WTC11 (cell line): ENCODE results near the gene RHOBTB3. TPM values are rescaled to one million over a fixed set of nuclear protein-coding genes. Genes with fewer than 3 reads are reported as not detected.

Experiments used
- ATAC-seq: fragments of 200-7000 bp; cut with Tn5 transposase; 2 replicates; pipeline ENCODE4 v1.10.0; 2021; ENCODE audit warnings: mild to moderate bottlenecking, moderate library complexity
- CTCF ChIA-PET: fragments of 300-600 bp; sonication (Branson Sonifier 250); formaldehyde crosslinking; loops from one replicate; lab custom pipeline; 2021; ENCODE audit warnings: antibody characterized with exemption; lab: Charles Lee
- POLR2A ChIA-PET: fragments of 350-600 bp; sonication (Branson Sonifier 250); formaldehyde crosslinking; loops from one replicate; lab custom pipeline; 2021; ENCODE audit warnings: antibody characterized with exemption; lab: Charles Lee
- DNase-seq: peaks from one replicate; pipeline ENCODE4 v3.0.0; 2021; ENCODE audit warnings: low spot score
- H3K27ac Mint-ChIP-seq: 2 replicates; pipeline ENCODE4 v1.8.0; 2021; ENCODE audit warnings: mixed read lengths
- H3K27me3 Mint-ChIP-seq: 2 replicates; pipeline ENCODE4 v1.8.0; 2021; ENCODE audit warnings: low read depth, mild to moderate bottlenecking, moderate library complexity, mixed read lengths
- H3K36me3 Mint-ChIP-seq: 2 replicates; pipeline ENCODE4 v1.8.0; 2021; ENCODE audit warnings: mixed read lengths
- H3K4me1 Mint-ChIP-seq: 2 replicates; pipeline ENCODE4 v1.8.0; 2022; ENCODE audit warnings: mixed read lengths
- H3K4me3 Mint-ChIP-seq: 2 replicates; pipeline ENCODE4 v1.8.0; 2021; ENCODE audit warnings: mild to moderate bottlenecking, moderate library complexity, mixed read lengths
- H3K9me3 Mint-ChIP-seq: 2 replicates; pipeline ENCODE4 v1.8.0; 2021; ENCODE audit warnings: mixed read lengths
- ATF1 ChIP-seq: sonication (generic); formaldehyde crosslinking; IDR thresholded peaks from 2 replicates; pipeline ENCODE4 v1.8.1; 2023; ENCODE audit warnings: mild to moderate bottlenecking, moderate library complexity, missing genetic modification reagents
- CREM ChIP-seq: sonication (generic); formaldehyde crosslinking; IDR thresholded peaks from 2 replicates; pipeline ENCODE4 v1.8.1; 2022; ENCODE audit warnings: mild to moderate bottlenecking, missing genetic modification reagents, moderate library complexity
- E2F5 ChIP-seq: sonication (generic); formaldehyde crosslinking; IDR thresholded peaks from 2 replicates; pipeline ENCODE4 v1.8.1; 2022; ENCODE audit warnings: mild to moderate bottlenecking, moderate library complexity, missing genetic modification reagents
- ELF4 ChIP-seq: sonication (generic); formaldehyde crosslinking; IDR thresholded peaks from 2 replicates; pipeline ENCODE4 v1.8.1; 2022; ENCODE audit warnings: low read depth, mild to moderate bottlenecking, moderate library complexity, missing genetic modification reagents
- ESRRA ChIP-seq: sonication (generic); formaldehyde crosslinking; IDR thresholded peaks from 2 replicates; pipeline ENCODE4 v1.8.1; 2022; ENCODE audit warnings: mild to moderate bottlenecking, missing genetic modification reagents, borderline replicate concordance
- FOXK1 ChIP-seq: sonication (generic); formaldehyde crosslinking; IDR thresholded peaks from 2 replicates; pipeline ENCODE4 v1.8.0; 2022; ENCODE audit warnings: mild to moderate bottlenecking, moderate library complexity, missing genetic modification reagents
- GRHL2 ChIP-seq: fragments of 250-450 bp; sonication (Bioruptor Pico); IDR thresholded peaks from 2 replicates; pipeline ENCODE4 v1.8.0; 2022; ENCODE audit warnings: mild to moderate bottlenecking, moderate library complexity; ENCODE audit not compliant: insufficient replicate concordance, severe bottlenecking
- GTF2I ChIP-seq: fragments of 250-450 bp; sonication (Bioruptor Pico); conservative IDR thresholded peaks from 2 replicates; pipeline ENCODE4 v1.4.0; 2021; ENCODE audit warnings: mild to moderate bottlenecking
- HMGA2 ChIP-seq: fragments of 250-450 bp; sonication (Bioruptor Pico); IDR thresholded peaks from 2 replicates; pipeline ENCODE4 v1.4.0; 2021; ENCODE audit warnings: mild to moderate bottlenecking, moderate library complexity
- IRF2 ChIP-seq: sonication (generic); formaldehyde crosslinking; IDR thresholded peaks from 2 replicates; pipeline ENCODE4 v1.8.0; 2022; ENCODE audit warnings: low read depth, missing genetic modification reagents, borderline replicate concordance
- KAT7 ChIP-seq: sonication (generic); formaldehyde crosslinking; IDR thresholded peaks from 2 replicates; pipeline ENCODE4 v1.8.1; 2023; ENCODE audit warnings: missing genetic modification reagents, mild to moderate bottlenecking, borderline replicate concordance
- MXD4 ChIP-seq: fragments of 250-450 bp; sonication (Bioruptor Pico); IDR thresholded peaks from 2 replicates; pipeline ENCODE4 v1.8.0; 2021; ENCODE audit warnings: mild to moderate bottlenecking, moderate library complexity, borderline replicate concordance
- NR2C2 ChIP-seq: sonication (generic); formaldehyde crosslinking; IDR thresholded peaks from 2 replicates; pipeline ENCODE4 v1.8.0; 2022; ENCODE audit warnings: mild to moderate bottlenecking, missing genetic modification reagents
- NR3C1 ChIP-seq: sonication (generic); formaldehyde crosslinking; conservative IDR thresholded peaks from 2 replicates; pipeline ENCODE4 v1.8.1; 2023; ENCODE audit warnings: low read depth, mild to moderate bottlenecking, missing genetic modification reagents
- PRDM15 ChIP-seq: sonication (generic); formaldehyde crosslinking; IDR thresholded peaks from 2 replicates; pipeline ENCODE4 v1.8.0; 2022; ENCODE audit warnings: missing genetic modification reagents
- RORB ChIP-seq: fragments of 250-450 bp; sonication (Bioruptor Pico); IDR thresholded peaks from 2 replicates; pipeline ENCODE4 v1.9.0; 2021; ENCODE audit warnings: mild to moderate bottlenecking
- SMAD4 ChIP-seq: sonication (generic); formaldehyde crosslinking; IDR thresholded peaks from 2 replicates; pipeline ENCODE4 v1.8.0; 2022; ENCODE audit warnings: mild to moderate bottlenecking, missing genetic modification reagents
- TEAD4 ChIP-seq: sonication (generic); formaldehyde crosslinking; IDR thresholded peaks from 2 replicates; pipeline ENCODE4 v1.8.0; 2022; ENCODE audit warnings: mild to moderate bottlenecking, missing genetic modification reagents
- USF1 ChIP-seq: sonication (generic); formaldehyde crosslinking; IDR thresholded peaks from 2 replicates; pipeline ENCODE4 v1.8.0; 2022; ENCODE audit warnings: mild to moderate bottlenecking, missing genetic modification reagents
- ZBTB21 ChIP-seq: sonication (generic); formaldehyde crosslinking; IDR thresholded peaks from 2 replicates; pipeline ENCODE4 v1.8.1; 2023; ENCODE audit warnings: mild to moderate bottlenecking, missing genetic modification reagents, borderline replicate concordance
- ZNF138 ChIP-seq: sonication (generic); formaldehyde crosslinking; conservative IDR thresholded peaks from 2 replicates; pipeline ENCODE4 v1.8.1; 2022; ENCODE audit warnings: mild to moderate bottlenecking, moderate library complexity, missing genetic modification reagents
- ZNF219 ChIP-seq: sonication (generic); formaldehyde crosslinking; IDR thresholded peaks from 2 replicates; pipeline ENCODE4 v1.8.0; 2023; ENCODE audit warnings: missing genetic modification reagents, mild to moderate bottlenecking, borderline replicate concordance
- ZNF263 ChIP-seq: sonication (generic); formaldehyde crosslinking; IDR thresholded peaks from 2 replicates; pipeline ENCODE4 v1.8.1; 2022; ENCODE audit warnings: low read depth, mild to moderate bottlenecking, moderate library complexity, missing genetic modification reagents
- ZNF317 ChIP-seq: sonication (generic); formaldehyde crosslinking; IDR thresholded peaks from 2 replicates; pipeline ENCODE4 v1.8.1; 2023; ENCODE audit warnings: low read depth, mild to moderate bottlenecking, moderate library complexity, missing genetic modification reagents, borderline replicate concordance
- ZNF423 ChIP-seq: fragments of 250-450 bp; sonication (Bioruptor Pico); IDR thresholded peaks from 2 replicates; pipeline ENCODE4 v2.1.2; 2022; ENCODE audit warnings: mild to moderate bottlenecking, moderate library complexity
- ZNF425 ChIP-seq: fragments of 250-450 bp; sonication (Bioruptor Pico); conservative IDR thresholded peaks from 2 replicates; pipeline ENCODE4 v1.9.0; 2021; ENCODE audit warnings: mild to moderate bottlenecking
- ZNF512 ChIP-seq: sonication (generic); formaldehyde crosslinking; IDR thresholded peaks from 2 replicates; pipeline ENCODE4 v1.8.1; 2022; ENCODE audit warnings: missing genetic modification reagents, borderline replicate concordance
- total RNA-seq: library from RNA; stranded (reverse); gene quantifications from 3 replicates; pipeline ENCODE4 v1.2.3, GENCODE V29; 2021

The RHOBTB3 gene
- total RNA-seq, 1 experiment from 2014 or later, result 13.8 TPM

- CTCF ChIA-PET, result no interaction called here
- H3K4me3 Mint-ChIP-seq, result no peak overlapping the region
- H3K36me3 Mint-ChIP-seq, result no peaks in the 10 kb centered on the region
- TF ChIP-seq RORB, result no peak
- TF ChIP-seq ZNF219 (CRISPR knock-in tag), result no peak
- no peak for TF ChIP-seq HMGA2 (CRISPR knock-in tag)
- TF ChIP-seq FOXK1 (CRISPR knock-in tag), result no peak
- TF ChIP-seq NR3C1 (CRISPR knock-in tag), result no peak
- no peak for TF ChIP-seq ZNF423 (CRISPR knock-in tag)
- TF ChIP-seq KAT7 (CRISPR knock-in tag), result no peak
- TF ChIP-seq NR2C2 (CRISPR knock-in tag), result no peak
- TF ChIP-seq TEAD4 (CRISPR knock-in tag), result no peak
- TF ChIP-seq USF1 (CRISPR knock-in tag), result no peak
- no peak for TF ChIP-seq CREM
- no peak for TF ChIP-seq GRHL2
- no peak for TF ChIP-seq ATF1 (CRISPR knock-in tag)
- no peak for TF ChIP-seq ZNF138 (CRISPR knock-in tag)
- TF ChIP-seq E2F5 (CRISPR knock-in tag), result no peak
- no peak for TF ChIP-seq ZBTB21
- no peak for TF ChIP-seq MXD4 (CRISPR knock-in tag)
- TF ChIP-seq PRDM15, result no peak
- no peaks in the 10 kb centered on the region for H3K9me3 Mint-ChIP-seq
- DNase-seq (no peak), ATAC-seq (peak; percentile 34; the same call in 1 of the 2 replicates)
- POLR2A ChIA-PET, result no interaction called here
- H3K4me1 Mint-ChIP-seq, result no peaks in the 10 kb centered on the region
- no peak overlapping the region for H3K27ac Mint-ChIP-seq
- H3K27me3 Mint-ChIP-seq, result no peaks in the 10 kb centered on the region; the same call in 1 of the 2 replicates
These were observed 33.1 kb upstream of the RHOBTB3 start for GRCh38 chr5:95697781-95698681.

GRCh38 chr5:95699337-95699736 is 31.8 kb upstream of the RHOBTB3 start:
- Mint-ChIP-seq H3K9me3 (no peaks in the 10 kb centered on the region), H3K27ac (no peak overlapping the region), H3K27me3 (no peaks in the 10 kb centered on the region; the same call in 1 of the 2 replicates), H3K4me3 (no peak overlapping the region), H3K4me1 (no peaks in the 10 kb centered on the region), H3K36me3 (no peaks in the 10 kb centered on the region)
- DNase-seq, result no peak
- ChIA-PET CTCF (no interaction called here), POLR2A (no interaction called here)
- ATAC-seq, result no peak
- TF ChIP-seq ZNF317, result no peak
- TF ChIP-seq ZNF263, result no peak
- no peak for TF ChIP-seq ZNF425 (CRISPR knock-in tag)
- no peak for TF ChIP-seq ZNF512
- no peak for TF ChIP-seq ESRRA (CRISPR knock-in tag)
- no peak for TF ChIP-seq IRF2 (CRISPR knock-in tag)
- TF ChIP-seq SMAD4 (CRISPR knock-in tag), result no peak
- no peak for TF ChIP-seq GTF2I (CRISPR knock-in tag)
- no peak for TF ChIP-seq RORB
- no peak for TF ChIP-seq ELF4 (CRISPR knock-in tag)
